GM21381 (cell line): Measurements from ENCODE around the gene ERP44.
"Not testable (repeated sequence)": the region's sequence is repeated elsewhere in the genome, so short reads cannot be mapped to it uniquely, and the experiment has no call there.

Source experiments
- ATAC-seq: cut with Tn5 transposase; IDR thresholded peaks from one replicate; pipeline ENCODE4 v1.9.1; 2021; ENCODE audit warnings: mild to moderate bottlenecking, moderate library complexity; ENCODE audit not compliant: unreplicated experiment

ERP44 gene

GRCh38 chr9:100019541-100019940 is 79.3 kb downstream of the ERP44 start:
- ATAC-seq = no peak

- ATAC-seq = no peak
Observed at GRCh38 chr9:100014846-100015245, 84.0 kb downstream of the ERP44 start.

DNA sequence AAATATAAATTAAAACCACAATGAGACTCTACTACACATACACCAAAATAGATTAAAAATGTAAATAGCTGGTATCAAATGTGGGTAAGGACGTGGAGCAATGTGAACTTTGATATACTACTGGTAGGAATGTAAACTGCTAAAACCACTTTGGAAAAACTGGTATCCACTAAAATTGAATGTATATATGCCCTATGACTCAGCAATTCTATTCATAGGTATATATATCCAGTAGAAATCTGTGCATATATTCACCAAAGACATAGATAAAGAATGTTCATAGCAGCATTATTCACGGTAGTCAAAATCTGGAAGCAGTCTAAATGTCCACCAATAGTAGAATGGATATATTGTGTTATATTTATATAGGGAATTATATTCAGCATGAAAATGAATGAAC is 85.2 kb downstream of the ERP44 start:
- no peak for ATAC-seq

DNA sequence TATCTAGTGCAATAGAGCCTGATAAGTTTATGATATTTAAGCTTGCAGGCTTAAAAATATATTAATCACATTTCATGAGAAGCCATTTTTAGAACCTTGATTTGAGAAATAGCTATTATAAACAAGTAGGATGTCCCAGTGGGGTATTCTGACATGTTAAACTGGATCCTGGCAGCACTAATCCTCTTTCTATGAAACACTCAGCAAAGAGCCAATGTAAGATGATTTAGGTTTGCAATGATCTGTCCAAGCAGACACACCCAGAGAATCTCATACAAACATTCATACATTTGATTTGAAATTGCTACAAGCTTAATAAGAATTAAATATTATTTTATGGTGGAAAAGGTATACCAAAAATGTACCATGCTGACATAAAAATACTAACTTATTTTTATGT is 86.5 kb downstream of the ERP44 start:
- ATAC-seq = no peak

DNA sequence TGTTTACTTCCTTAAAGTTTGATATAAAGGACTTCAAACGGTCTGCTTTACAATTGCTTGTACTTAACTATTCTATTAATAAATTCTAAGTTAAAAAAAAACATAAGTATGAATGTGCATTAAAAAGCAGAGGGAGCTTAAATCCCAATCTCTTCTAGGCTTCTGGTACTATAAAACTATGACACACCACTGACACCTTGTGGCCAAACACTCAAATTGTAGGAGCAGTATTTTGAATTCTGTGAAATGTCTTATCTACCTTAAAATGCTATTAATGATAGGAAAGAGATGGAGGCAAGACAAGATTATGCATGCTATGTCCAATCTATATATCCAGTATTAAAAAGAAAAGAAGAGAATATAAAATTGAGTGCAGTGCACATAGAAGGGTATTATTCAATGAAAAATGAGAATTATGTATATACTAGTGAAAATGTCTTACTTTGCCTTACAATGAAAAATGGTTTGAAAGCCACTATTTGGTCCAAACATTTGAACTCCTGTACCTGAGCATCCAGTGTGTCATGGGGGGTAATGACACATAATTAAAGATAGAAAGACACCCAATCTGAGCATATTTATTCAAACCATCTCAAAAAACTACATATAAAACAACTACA is 87.6 kb downstream of the ERP44 start:
- ATAC-seq = no peak

- ATAC-seq = no peak
Observed at GRCh38 chr9:99999797-100000196, 99.0 kb downstream of the ERP44 start.

DNA sequence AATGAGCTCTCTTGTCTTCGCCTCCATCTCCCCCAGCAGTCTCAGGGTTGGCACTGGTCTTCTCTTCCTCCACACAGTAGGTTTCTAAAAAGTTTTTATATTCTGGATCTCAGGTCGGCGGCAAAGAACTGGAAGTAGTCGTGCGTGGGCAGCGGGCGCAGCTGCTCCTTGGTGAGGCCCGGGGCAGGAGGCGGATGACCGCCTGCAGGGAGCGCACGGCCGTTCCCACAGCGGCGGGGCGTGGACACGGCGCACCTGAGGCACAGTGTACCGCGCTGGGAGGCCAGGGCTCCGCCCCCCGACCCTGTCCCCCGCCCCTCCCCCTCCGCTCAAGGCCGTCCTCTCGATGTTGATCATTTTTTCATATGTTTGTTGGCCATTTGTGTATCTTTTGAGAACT is 99.9 kb downstream of the ERP44 start:
- no peak for ATAC-seq

DNA sequence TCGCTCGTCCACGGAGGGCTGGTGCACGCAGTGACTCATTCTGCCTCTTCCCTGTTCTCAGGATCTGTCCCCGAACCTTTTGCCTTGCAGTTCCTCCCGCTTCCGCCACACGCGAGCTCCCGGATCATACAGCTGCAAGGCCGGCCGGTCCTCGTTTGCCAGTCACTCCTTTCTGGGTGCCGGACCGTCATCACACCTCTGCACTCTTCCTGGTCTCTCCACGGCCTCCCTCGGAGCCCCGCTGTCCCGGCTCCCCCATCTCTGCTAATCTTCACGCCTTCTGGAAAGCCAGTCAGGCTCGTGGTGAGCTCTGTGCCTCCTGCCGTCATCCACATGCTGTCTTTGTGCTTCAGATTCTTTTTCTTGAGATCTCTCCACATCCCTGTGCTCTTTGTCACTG is 100.5 kb downstream of the ERP44 start:
- no peak for ATAC-seq

GRCh38 chr9:99990508-99990907 is 108.3 kb downstream of the ERP44 start:
- not testable (repeated sequence) for ATAC-seq

DNA sequence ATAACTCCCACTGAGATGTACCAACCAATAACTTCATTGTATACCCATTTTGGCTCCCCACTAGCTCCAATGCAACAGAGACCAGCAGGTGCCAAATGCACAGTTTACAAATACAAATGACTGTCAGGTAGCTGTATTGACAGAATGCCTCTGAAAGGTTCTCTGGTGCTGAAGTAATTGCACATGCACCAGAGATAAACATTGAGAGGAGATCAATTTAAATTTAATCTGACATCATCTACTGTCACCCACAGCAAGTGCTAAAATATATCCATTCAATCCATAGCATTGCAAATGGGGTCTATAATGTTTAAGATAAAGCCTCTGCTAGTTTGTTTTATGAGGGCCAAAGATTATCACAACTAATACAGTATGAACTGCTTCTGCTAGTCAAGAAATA is 112.2 kb downstream of the ERP44 start:
- no peak for ATAC-seq

GRCh38 chr9:99980598-99980997 is 118.2 kb downstream of the ERP44 start:
- no peak for ATAC-seq

DNA sequence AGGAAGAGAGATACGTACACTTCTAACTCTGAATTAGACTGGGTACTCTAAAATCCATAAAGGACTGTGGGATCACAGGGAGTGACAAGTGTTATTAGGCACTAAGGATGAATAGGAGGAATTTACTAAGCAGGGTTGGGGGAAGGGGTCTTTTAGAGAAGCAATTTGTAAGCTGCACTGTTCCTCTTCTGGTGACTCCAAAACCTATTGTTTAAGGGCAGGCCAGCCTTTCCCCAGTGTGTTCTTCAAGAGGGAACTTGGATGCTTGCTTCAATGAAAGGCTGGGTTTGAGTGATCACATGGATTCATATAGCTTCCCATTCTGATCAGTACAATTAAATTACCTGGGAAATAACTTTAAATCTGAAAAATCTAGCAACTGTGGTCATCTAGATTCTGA is 120.6 kb downstream of the ERP44 start:
- no peak for ATAC-seq

DNA sequence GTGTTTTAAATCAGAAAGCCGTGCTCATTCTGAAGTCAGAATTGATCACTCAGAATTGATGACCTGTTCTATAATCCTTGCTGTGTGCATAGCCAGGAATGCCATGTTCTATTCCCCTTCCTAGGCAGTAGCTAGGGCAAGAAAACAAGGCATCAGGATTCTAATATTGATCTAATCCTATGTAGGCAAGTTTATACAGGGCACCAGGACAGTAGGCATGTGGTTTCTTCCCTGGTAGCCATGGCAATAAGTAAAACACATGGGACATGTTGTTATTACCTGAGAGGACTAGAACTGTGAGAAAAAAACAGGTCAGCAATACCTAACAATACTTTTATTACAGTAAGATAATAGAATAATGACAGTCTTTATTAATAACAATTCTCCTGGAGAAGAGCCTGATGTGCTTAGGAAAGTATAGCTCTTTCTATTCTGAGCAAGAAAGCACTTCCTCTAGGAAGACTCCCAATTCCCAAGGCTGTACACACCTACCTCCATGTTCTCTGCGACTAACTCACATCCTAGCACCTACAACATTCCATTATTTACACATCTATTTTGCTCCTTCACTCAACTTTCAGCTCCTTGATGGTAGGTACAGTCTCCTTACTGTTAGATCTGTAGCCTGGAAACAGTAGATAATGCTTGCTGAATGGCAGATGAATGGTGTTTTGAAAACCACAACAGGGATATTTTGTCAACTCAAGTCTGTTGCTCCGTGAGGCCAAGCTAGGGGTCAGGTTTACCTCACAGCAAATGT is 121.6 kb downstream of the ERP44 start:
- no peak for ATAC-seq

DNA sequence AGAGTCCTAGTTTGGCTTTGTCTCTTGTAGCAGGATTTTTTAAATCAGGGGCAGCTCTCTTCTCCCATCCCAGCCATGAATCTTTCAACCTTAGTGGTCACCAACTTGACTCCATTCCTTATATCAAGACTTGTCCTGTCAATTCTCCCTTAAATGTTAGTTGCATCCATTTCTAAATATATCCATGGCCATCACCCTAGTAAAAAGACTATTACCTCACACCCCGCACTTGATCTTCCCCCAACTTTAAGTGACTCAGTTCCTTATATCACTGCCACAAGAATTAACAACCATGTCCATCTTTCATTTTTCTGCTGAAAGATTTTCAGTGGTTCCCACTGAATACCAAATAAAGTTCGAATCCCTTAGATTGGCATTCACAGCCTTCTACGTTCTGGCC is 125.3 kb downstream of the ERP44 start:
- no peak for ATAC-seq

DNA sequence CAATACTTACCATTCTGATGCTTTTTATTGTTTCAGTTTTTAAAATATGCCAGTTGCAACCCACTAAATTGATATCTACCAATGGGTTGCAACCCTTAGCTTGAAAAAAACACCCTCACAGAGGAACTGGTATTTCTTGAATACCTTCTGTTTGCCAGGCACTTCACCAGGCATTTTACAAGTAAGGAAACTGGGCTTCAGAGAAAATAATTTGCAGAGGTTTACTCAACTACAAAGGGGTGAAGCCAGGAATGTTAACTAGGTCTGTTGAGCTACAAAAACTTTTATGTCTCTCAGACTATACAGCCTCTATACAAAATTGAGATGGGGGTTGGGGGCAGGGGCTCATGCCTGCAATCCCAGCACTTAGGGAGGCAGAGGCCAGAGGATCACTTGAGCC is 127.4 kb downstream of the ERP44 start:
- no peak for ATAC-seq

DNA sequence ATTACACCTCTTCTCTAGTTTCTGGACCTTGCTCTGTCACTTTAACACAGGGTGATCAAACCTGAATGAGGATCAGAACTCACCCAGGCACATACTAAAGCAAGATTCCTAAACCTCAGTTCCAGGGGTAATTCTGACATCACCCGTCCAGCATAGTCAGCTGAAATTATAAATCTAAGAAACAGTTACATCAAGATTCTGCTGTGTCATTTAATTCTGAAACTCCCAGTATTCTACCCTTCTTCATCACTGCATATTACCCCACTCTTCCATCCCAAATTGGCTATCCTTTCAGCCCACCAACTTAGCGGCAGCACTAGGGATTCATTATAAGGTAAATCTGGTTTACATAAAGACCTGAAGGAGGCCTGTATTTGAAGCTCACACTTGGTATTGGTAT is 128.3 kb downstream of the ERP44 start:
- no peak for ATAC-seq

- no peak for ATAC-seq
Observed at GRCh38 chr9:99967457-99967856, 131.3 kb downstream of the ERP44 start.

DNA sequence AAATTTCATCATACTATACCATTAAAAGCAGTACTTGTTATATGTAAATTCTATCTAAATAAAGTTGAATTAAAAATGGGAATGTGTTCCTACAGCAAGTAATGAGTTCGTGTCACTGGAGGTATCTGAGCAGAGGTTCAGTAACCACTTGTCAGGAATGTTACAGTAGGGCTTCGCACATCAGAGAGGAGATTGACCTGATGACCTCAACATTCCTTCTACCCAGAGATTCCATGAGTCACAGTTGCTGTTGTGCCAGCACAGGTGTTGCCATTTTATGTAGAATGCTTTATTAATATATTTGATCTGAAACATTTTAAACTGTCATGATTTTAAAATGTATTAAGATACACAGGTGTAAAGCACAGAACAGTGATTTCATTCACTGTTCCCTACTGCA is 132.1 kb downstream of the ERP44 start:
- ATAC-seq = no peak

DNA sequence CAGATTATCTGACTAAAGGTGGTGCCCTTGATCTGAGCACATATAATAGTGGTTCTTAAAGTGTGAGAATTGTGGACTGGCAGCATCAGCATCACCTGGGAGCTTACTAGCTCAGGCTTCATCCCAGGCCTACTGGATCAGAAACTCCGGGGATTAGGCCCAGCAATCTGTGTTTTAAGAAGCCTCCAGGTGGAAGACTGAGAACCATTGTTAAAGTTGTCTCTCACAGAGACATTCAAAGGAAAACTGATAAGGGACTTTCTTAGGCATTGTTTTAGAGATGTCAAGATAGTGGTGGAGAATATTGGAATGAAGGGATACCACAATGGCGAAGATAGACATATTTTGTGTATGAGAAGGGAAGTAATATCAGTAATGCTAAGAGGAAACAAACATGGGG is 132.8 kb downstream of the ERP44 start:
- ATAC-seq = no peak

- ATAC-seq = no peak
Observed at GRCh38 chr9:99964336-99964735, 134.5 kb downstream of the ERP44 start.

DNA sequence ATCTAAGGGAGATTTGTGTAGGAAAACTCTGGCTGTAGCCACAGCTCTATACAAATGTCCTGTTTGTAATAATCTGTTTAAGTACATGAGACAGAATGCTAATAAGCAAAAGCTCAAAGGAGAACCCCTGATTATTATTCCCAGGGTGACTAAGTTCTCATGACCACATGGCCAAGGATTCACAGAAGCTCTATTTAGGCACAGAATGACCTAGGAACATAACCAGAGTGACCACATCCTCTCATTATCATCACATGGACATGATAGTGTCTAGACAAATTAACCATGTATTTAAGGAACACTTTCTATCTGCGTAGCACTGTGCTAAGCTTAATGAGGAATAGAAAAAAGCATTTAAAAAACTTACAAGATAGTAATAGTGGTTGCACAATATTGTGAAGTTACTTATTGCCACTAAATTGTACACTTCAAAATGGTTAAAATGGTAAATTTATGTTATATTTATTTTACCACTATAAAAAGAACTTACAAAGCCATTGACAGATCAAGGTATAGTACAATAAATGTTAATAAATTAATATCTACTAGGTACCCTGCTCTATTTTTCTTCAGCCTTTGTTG is 136.0 kb downstream of the ERP44 start:
- no peak for ATAC-seq

GRCh38 chr9:99955606-99956005 is 143.2 kb downstream of the ERP44 start:
- ATAC-seq = no peak
